GM19351 (cell line): Measurements from ENCODE around the gene MTFR1L.

Experiments
- ATAC-seq: cut with Tn5 transposase; IDR thresholded peaks from one replicate; pipeline ENCODE4 v1.9.1; 2021; ENCODE audit warnings: mild to moderate bottlenecking, moderate library complexity; ENCODE audit not compliant: unreplicated experiment

MTFR1L gene

GRCh38 chr1:25819491-25820246 lies at the start of gene MTFR1L:
TSS of gene MTFR1L (plus strand) at chr1:25819954. CDS start at chr1:25823105, 3,151 bp downstream.
- ATAC-seq = peak; percentile 86

DNA sequence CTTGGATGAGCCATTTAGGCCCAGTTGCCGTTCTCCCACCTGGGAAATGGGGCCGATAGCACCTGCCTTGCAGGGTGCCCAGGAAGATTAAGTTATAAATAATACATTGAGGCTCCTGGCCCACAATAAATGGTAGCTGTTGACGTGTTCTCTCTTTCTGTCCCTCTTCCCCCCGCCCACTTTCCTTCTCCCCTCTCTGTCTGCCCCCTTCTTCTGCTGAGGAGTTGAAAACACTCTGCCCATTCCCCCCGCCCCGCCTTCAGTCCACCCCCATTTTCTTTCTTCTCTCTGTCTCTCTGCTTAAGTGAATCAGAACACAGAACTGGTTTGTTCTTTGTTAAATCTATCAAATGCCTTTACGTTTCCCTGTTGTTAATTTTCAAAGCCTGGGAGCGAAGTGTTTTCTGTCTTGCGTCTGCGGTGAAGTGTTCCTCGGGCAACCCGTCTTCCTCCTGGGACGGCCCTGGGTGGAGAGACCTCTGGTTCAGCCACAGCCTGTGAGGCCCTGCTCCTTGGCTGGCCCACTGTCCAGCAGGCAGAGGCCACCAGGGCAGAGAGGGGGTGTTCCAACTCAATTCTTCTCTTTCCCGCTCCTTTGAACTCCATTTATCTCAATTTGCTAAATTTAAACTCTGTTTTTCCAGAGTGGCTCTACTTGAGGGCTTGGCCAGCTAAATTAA lies 49.1 kb upstream of the MTFR1L start:
- no peak for ATAC-seq

DNA sequence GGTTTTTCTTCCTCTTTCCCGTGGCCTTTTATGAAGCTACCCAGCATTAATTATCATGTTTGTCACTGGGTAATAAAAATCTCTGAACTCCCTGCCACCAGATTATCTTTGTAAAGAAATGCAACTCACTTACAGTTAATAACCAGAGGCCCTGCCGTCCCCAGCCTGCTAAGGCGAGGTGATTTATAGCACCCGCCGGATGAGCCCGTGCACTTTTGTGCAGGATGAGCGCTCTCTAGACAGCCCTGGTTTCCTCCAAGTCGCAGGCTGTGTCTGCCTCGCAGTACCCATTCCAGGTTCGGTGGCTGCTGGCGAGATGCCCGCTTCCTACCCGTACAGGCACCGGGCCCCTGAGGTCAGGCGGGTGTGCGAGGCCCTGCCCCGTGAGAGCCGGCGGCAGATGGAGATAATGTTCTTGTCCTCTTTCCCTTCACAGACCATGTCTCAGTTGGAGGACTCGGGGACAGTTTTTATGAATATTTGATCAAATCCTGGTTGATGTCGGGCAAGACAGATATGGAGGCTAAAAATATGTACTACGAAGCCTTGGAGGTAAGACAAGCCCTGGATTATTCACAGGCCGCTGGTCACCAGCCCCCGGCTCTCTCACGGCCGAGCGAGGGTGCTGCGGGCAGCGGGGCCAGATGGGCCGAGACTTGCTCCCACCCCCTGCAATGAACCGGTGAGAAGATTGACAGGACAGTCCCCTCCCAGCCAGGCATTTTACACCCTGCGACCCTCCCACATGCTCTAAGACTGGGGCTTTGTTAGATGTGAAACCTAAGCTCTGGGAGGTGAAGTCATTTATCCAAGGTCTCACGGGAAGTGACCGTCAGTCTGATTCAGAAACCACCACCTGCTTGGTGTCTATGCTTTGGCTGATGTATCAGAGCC lies 48.3 kb upstream of the MTFR1L start:
- no peak for ATAC-seq

GRCh38 chr1:25772164-25772563 lies 47.6 kb upstream of the MTFR1L start:
- no peak for ATAC-seq

DNA sequence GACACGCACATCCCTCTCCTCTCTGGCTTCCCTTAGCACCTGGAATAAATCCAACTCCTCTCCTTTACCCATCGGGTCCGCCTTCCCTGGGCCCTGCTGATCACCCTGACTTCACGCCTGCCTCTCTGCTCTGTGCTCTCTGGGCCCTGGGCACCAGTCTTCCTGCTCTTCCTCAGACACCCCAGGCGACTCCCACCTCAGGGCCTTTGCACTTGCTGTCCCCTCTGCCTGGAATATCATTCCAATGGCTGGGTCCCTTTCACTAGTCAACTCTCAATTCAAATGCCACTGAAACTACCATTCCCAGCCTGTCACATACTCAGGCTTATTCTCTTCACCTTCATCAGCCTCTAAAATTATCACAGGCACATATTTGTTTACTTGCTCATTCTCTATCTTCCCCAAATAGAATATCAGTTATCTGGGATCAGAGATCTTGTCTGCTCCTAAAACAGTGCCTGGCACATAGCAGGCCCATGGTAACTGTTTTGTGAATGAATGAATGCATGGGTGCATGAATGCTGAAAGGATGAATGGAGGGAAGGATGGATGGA lies 47.0 kb upstream of the MTFR1L start:
- ATAC-seq = no peak

- ATAC-seq = no peak
Measured at GRCh38 chr1:25773441-25774125, 46.2 kb upstream of the MTFR1L start.

DNA sequence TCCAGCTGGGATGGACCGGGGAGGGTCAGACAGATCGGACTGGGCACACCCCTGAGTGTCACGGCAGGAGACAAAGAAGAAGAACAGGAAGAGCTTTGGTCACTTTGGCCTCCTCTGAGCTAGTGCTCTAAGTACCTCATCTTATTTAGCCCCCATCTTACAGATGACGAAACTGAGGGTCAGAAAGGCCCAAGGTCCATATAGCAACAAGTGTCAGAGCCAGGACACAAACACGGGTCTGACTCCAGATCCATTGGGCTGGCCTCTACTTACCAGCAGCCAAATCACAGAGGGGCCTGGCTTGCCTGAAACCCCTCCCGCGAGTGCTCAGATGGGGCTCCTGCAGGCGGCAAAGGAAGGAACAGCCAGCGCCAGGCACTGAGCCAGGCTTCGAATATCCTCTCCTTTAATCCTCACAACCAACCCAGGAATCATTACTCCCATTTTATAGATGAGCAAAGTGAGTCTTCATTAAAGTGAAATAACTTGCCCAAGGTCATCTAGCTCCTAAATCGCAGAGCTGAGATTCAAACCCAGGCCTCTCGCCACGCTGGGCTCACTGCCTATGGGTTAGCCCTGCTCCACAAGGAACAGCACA lies 45.4 kb upstream of the MTFR1L start:
- no peak for ATAC-seq

GRCh38 chr1:25774921-25775771 lies 44.6 kb upstream of the MTFR1L start:
- ATAC-seq = peak; percentile 49

DNA sequence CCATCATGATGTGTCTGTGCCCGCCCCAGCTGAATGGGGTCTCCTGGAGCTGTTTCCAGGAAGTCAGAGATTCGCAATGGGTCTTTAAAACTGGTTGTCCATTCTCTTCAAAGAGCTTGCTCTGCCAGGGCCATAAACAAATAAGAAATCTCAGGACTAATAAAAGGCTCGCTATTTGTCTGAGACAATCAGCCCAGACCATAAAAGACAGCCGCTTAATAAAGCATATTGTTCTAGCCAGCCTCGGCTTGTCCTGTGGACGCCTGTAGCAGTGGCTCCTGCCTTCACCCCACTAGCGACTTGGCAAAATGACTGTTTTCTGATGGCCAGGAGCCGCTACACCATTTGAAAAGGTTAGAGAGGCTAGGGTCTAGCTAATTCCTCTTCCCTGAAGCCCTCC lies 40.4 kb upstream of the MTFR1L start:
- ATAC-seq = no peak

DNA sequence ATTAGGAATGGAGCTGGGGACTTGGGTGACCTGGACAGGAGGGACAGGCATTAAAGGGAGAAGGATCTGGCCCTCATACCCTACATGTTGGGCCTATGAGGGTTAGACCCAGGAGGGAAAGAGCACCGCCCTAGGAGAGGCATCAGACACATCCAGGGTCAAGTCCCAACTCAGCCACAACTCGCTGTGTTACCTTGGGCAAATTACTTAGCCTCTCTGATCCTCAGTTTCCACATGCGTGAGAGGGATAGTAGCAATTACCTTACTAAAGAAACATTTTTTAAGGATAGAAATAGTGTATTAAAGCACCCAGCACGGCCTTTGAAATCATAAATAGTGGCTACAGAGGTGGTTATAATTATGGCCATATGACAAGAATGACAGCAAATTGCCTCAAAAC lies 39.9 kb upstream of the MTFR1L start:
- ATAC-seq = no peak

- ATAC-seq = no peak
Measured at GRCh38 chr1:25780318-25781129, 39.2 kb upstream of the MTFR1L start.

DNA sequence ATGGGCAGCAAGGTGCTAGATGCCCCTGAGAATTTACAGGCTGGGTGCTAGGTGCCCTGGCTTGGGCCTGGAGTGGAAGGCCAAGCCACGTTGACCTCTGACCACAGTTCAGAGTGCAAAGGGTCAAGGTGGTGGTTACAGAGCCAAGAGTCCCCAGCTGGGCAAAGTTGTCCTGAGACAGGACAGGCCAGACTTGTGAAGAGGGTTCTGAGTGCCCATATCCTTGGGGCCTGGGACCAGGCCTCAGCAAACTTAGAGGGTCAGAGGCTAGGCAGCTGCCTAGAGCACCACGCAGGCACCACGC lies 38.7 kb upstream of the MTFR1L start:
- no peak for ATAC-seq

DNA sequence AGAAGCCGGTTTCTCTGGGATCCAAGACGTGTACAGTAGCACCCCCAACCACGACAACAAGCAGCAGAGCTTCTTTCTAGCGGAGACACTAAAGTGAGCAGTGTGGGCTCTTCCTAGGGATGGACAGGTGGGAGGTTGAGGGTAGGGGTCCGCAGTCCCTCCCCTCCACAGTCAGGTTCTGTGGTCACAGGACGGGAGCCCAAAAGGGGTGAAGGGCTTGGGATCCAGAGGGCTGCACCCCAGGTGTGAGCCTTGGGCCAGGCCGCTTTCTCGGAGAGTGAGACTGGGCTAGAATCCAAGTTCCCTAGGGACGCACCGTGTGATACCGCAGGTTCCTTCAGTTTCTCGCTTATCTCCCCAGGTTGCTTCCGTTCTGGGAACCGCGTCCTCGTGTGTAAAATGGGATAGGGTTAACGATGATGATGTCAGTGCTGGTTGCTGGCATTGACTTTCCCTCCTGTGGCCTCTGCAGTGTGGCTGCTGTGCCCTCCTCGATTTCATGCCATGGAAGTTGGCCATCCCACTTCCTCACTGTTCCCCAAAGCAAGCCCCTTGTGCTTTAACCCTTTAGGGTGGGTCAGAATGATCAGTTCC lies 37.0 kb upstream of the MTFR1L start:
- no peak for ATAC-seq

GRCh38 chr1:25784575-25785051 lies 35.1 kb upstream of the MTFR1L start:
- no peak for ATAC-seq

- no peak for ATAC-seq
Measured at GRCh38 chr1:25785333-25786067, 34.3 kb upstream of the MTFR1L start.

- ATAC-seq = no peak
Measured at GRCh38 chr1:25786887-25787759, 32.6 kb upstream of the MTFR1L start.
